GM12891 (cell line): Measurements from ENCODE around the gene ZDHHC22.

Source experiments
- POLR2A ChIP-seq: IDR thresholded peaks from 2 replicates; pipeline ENCODE4 v1.6.1; 2011; ENCODE audit warnings: low read depth, low read length, control low read depth
- POLR2AphosphoS5 ChIP-seq: IDR thresholded peaks from 2 replicates; pipeline ENCODE4 v1.6.1; 2011; ENCODE audit warnings: low read depth, low read length, control low read depth
- TAF1 ChIP-seq: IDR thresholded peaks from 2 replicates; pipeline ENCODE4 v1.6.1; 2011; ENCODE audit warnings: low read depth, low read length, control low read depth

DNA sequence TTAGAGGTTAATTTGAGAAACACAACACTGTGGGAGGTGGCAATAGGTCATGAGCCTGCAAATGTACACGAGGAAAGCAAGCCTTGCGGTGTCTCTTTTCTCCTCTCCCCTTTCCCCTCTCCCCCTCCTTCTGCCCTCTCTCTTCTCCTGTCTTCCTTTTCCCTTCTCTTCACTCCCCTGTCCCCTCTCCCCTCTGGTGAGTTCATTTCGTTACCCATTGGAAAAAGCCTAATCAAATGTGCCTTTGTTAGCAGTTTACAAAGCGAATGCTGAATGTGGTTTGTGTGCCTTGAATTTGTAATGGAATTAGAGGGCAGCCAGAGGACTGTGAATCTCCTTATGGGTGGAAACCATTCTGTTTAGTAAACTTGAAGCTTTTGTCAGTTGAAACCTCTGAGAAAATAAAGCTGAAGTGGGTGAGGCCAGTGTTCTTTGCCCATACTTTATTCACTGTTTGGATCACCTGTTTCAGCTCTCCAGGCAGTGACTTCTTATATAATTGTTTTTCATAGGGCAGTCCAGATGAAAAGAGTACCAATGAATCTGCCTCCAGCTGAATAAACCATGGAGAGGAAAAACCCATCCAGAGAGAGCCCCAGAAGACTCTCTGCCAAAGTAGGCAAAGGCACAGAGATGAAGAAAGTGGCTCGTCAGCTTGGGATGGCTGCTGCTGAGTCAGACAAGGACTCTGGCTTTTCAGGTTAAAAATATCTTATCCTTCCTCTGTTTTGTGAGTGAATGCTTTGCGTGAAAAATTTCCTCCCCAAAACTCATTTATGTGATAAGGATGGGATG, 36.2 kb downstream of the ZDHHC22 start:
- TF ChIP-seq POLR2A (no peak), POLR2AphosphoS5 (no peak), TAF1 (no peak)
